Spleen (tissue), 7 donors: ENCODE results near the gene IRF2.

ENCODE experiments used
- CTCF ChIP-seq, 11 experiments: fragments of 200-600 bp in 7 of 11; fragments of 450-650 bp in 4 of 11; sonication (generic) in 4 of 11; IDR thresholded peaks in 8 of 11; conservative IDR thresholded peaks in 3 of 11; 1 replicate in 7 of 11; 2 replicates in 4 of 11; pipeline versions ENCODE4 v1.4.0 to v1.8.0; 2016 to 2021; ENCODE audit warnings: antibody characterized with exemption in 11 of 11, inconsistent platforms in 4 of 11, mild to moderate bottlenecking in 1 of 11
- POLR2A ChIP-seq, 3 donors: fragments of 450-650 bp; IDR thresholded peaks; one replicate each; pipeline ENCODE4 v1.5.1; 2017; ENCODE audit warnings: antibody characterized with exemption in 3 of 3, mild to moderate bottlenecking in 1 of 3
- POLR2AphosphoS5 ChIP-seq, 3 donors: sonication (generic); formaldehyde crosslinking; IDR thresholded peaks; one replicate each; pipeline ENCODE4 v1.5.1; 2017; ENCODE audit warnings: antibody characterized with exemption in 3 of 3
- donor health status: DM: no; HTN: no; CAD: no; lungs with moderate emphysema.
- donor health status: DM: no; HTN: no; CAD: no.
- donor health status: DM: no; HTN: no; CAD: no.

- no peak for TF ChIP-seq POLR2A (IDR thresholded peaks at IDR 0.05)
- no peak for TF ChIP-seq CTCF (IDR thresholded peaks at IDR 0.05 in 8 of 11, conservative IDR thresholded peaks at IDR 0.05 in 3 of 11)
- TF ChIP-seq POLR2AphosphoS5 (IDR thresholded peaks at IDR 0.05), result no peak
Observed at GRCh38 chr4:184368290-184368689, 106.1 kb downstream of the IRF2 start.
